Natural killer cell (primary cell): ENCODE measurements around the gene NREP. TPM values are rescaled to one million over a fixed set of nuclear protein-coding genes. Genes with fewer than 3 reads are reported as not detected.

ENCODE experiments used
- ATAC-seq, 3 donors: fragments of 150-1000 bp in 2 of 3; fragments of 200-7000 bp in 1 of 3; cut with Tn5 transposase; 1 replicate in 1 of 3; 2 replicates in 2 of 3; pipeline ENCODE4 v1.10.0; 2021; ENCODE audit warnings: mild to moderate bottlenecking in 2 of 3, moderate library complexity in 2 of 3
- DNase-seq, 2 donors: peaks; one replicate each; pipeline versions ENCODE4 v3.0.0 to v3.0.0-alpha.2; 2013 to 2021; ENCODE audit warnings: mixed read lengths in 1 of 2
- H3K27ac ChIP-seq: one replicate; pipeline ENCODE4 v1.5.1; 2013; ENCODE audit warnings: mild to moderate bottlenecking, low read length
- H3K27me3 ChIP-seq: one replicate; pipeline ENCODE4 v1.6.1; 2013; ENCODE audit warnings: low read length; ENCODE audit not compliant: control insufficient read depth, insufficient read depth
- H3K36me3 ChIP-seq: one replicate; pipeline ENCODE4 v1.6.1; 2013; ENCODE audit warnings: low read length; ENCODE audit not compliant: control insufficient read depth, insufficient read depth
- H3K4me1 ChIP-seq: one replicate; pipeline ENCODE4 v1.6.1; 2013; ENCODE audit warnings: low read length; ENCODE audit not compliant: control insufficient read depth, insufficient read depth
- H3K4me3 ChIP-seq: one replicate; pipeline ENCODE4 v1.5.1; 2013; ENCODE audit warnings: low read length
- H3K9me3 ChIP-seq: one replicate; pipeline ENCODE4 v1.6.1; 2013; ENCODE audit warnings: low read length; ENCODE audit not compliant: control insufficient read depth, insufficient read depth
- H3K27ac Mint-ChIP-seq, 2 donors: one replicate each; pipeline ENCODE4 v1.8.0; 2022; ENCODE audit warnings: mild to moderate bottlenecking in 2 of 2, mixed read lengths in 2 of 2, moderate library complexity in 1 of 2
- H3K27me3 Mint-ChIP-seq, 2 donors: one replicate each; pipeline ENCODE4 v1.8.0; 2022; ENCODE audit warnings: low read depth in 2 of 2, mixed read lengths in 2 of 2
- H3K36me3 Mint-ChIP-seq: one replicate; pipeline ENCODE4 v1.8.0; 2022; ENCODE audit warnings: mixed read lengths
- H3K4me1 Mint-ChIP-seq, 2 donors: one replicate each; pipeline ENCODE4 v1.8.0; 2022; ENCODE audit warnings: mixed read lengths in 2 of 2
- H3K4me3 Mint-ChIP-seq: one replicate; pipeline ENCODE4 v1.8.0; 2022; ENCODE audit warnings: mild to moderate bottlenecking, moderate library complexity, mixed read lengths
- H3K9me3 Mint-ChIP-seq, 2 donors: one replicate each; pipeline ENCODE4 v1.8.0; 2022; ENCODE audit warnings: mixed read lengths in 2 of 2
- CTCF ChIP-seq: fragments of 200-600 bp; IDR thresholded peaks from one replicate; pipeline ENCODE4 v1.8.0; 2022; ENCODE audit warnings: antibody characterized with exemption
- WGBS: methylation state at CpG from one replicate; pipeline ENCODE4 v1.1.7; 2013; ENCODE audit warnings: missing lambda C conversion rate; ENCODE audit not compliant: insufficient coverage; 5-methylcytosine and 5-hydroxymethylcytosine counted together
- intact Hi-C: fragments of 100-400 bp; cut with micrococcal nuclease; formaldehyde crosslinking; loops from one replicate; pipeline ENCODE4 v1.14.2; 2022
- total RNA-seq, 4 donors: library from RNA; stranded (reverse); fragments of 120-200 nt in 1 of 4; gene quantifications; one replicate each; pipeline versions ENCODE4 v1.2.3 to v1.2.4, GENCODE V29; 2013 to 2022

Gene NREP
- total RNA-seq, 3 donors from 2014 or later (not counting 1 experiment from before 2014, with no cell fraction given) = 7.6 to 9.9 (median 8.4) TPM

GRCh38 chr5:111758284-111758628 lies 1.3 kb upstream of the NREP start:
- WGBS = 5% methylated on average over 3 of the region's 5 CpGs
- TF ChIP-seq CTCF = no peak
- Mint-ChIP-seq H3K36me3 (no peaks in the 10 kb centered on the region), H3K9me3 (no peaks in the 10 kb centered on the region), H3K27ac (peak overlapping the region; percentile 82 to 90), H3K27me3 (peaks cover 0 to 3% of the 10 kb centered on the region in 2 donors), H3K4me1 (peaks cover 16 to 24% of the 10 kb centered on the region in 2 donors), H3K4me3 (peak overlapping the region; percentile 97)
- H3K4me1 ChIP-seq = peaks cover 4% of the 10 kb centered on the region
- H3K27me3 ChIP-seq = no peaks in the 10 kb centered on the region
- no peaks in the 10 kb centered on the region for H3K9me3 ChIP-seq
- peak overlapping the region; percentile 85 for H3K27ac ChIP-seq
- ATAC-seq (no peak), DNase-seq (no peak)
- intact Hi-C loops = no loop called here
- peak overlapping the region; percentile 84 for H3K4me3 ChIP-seq
- no peaks in the 10 kb centered on the region for H3K36me3 ChIP-seq

- intact Hi-C loops = loop anchor here (2.0 kb wide), 2 partner anchors 173 to 245 kb away; partner anchors contain the start of gene STARD4
- ATAC-seq (peak; percentile 82 to 90 (median 86)), DNase-seq (peak; percentile 84 to 85)
- H3K9me3 Mint-ChIP-seq = no peaks in the 10 kb centered on the region
- no peaks in the 10 kb centered on the region for H3K27me3 ChIP-seq
- peak overlapping the region; percentile 85 for H3K27ac ChIP-seq
- H3K4me3 ChIP-seq = peak overlapping the region; percentile 84
- H3K4me3 Mint-ChIP-seq = peak overlapping the region; percentile 97
- H3K4me1 ChIP-seq = peaks cover 4% of the 10 kb centered on the region
- H3K9me3 ChIP-seq = no peaks in the 10 kb centered on the region
- peak overlapping the region; percentile 82 to 90 for H3K27ac Mint-ChIP-seq
- H3K36me3 Mint-ChIP-seq = no peaks in the 10 kb centered on the region
- no peaks in the 10 kb centered on the region for H3K36me3 ChIP-seq
- under 1% methylated on average over 98 of the region's 98 CpGs for WGBS
- peaks cover 16 to 24% of the 10 kb centered on the region in 2 donors for H3K4me1 Mint-ChIP-seq
- no peak for TF ChIP-seq CTCF
- H3K27me3 Mint-ChIP-seq = no peaks in the 10 kb centered on the region
Measured at GRCh38 chr5:111757355-111758283, 625 bp upstream of the NREP start.

- Mint-ChIP-seq H3K4me3 (no peak overlapping the region), H3K4me1 (peaks cover 16 to 24% of the 10 kb centered on the region in 2 donors), H3K36me3 (no peaks in the 10 kb centered on the region), H3K27ac (peak overlapping the region; percentile 74 to 82), H3K27me3 (no peaks in the 10 kb centered on the region), H3K9me3 (no peaks in the 10 kb centered on the region)
- 40% methylated on average over 1 of the region's 5 CpGs for WGBS
- H3K4me3 ChIP-seq = no peak overlapping the region
- ATAC-seq = no peak
- H3K27ac ChIP-seq = no peak overlapping the region
- H3K4me1 ChIP-seq = peaks cover 4% of the 10 kb centered on the region
- intact Hi-C loops = loop anchor here (2.0 kb wide), 2 partner anchors 171 to 243 kb away; partner anchors contain the start of gene STARD4
- H3K9me3 ChIP-seq = no peaks in the 10 kb centered on the region
- no peaks in the 10 kb centered on the region for H3K27me3 ChIP-seq
- no peaks in the 10 kb centered on the region for H3K36me3 ChIP-seq
- no peak for TF ChIP-seq CTCF
- peak in 1 of 2 donors; percentile 9 for DNase-seq
Measured at GRCh38 chr5:111755942-111756381, 1.0 kb downstream of the NREP start.
